H1 (cell line): ENCODE measurements around the gene FHOD1.

Experiments
- ASH2L ChIP-seq: fragments of 200-600, 300-600 bp; sonication (generic); IDR thresholded peaks from one replicate; pipeline ENCODE4 v1.7.1; 2017; ENCODE audit warnings: low read length
- GTF2F1 ChIP-seq: IDR thresholded peaks from 2 replicates; pipeline ENCODE4 v1.6.1; 2012; ENCODE audit warnings: low read depth, low read length, improper control_type of control experiment, borderline replicate concordance
- HDAC6 ChIP-seq: IDR thresholded peaks from one replicate; pipeline ENCODE4 v1.7.1; 2012; ENCODE audit warnings: low read depth, mild to moderate bottlenecking, inconsistent platforms, low read length, moderate library complexity
- JUN ChIP-seq: IDR thresholded peaks from 2 replicates; pipeline ENCODE4 v1.6.1; 2011; ENCODE audit warnings: low read depth, mild to moderate bottlenecking, improper control_type of control experiment, low read length
- POLR2A ChIP-seq, 2 experiments: IDR thresholded peaks; 1 replicate in 1 of 2; 2 replicates in 1 of 2; pipeline ENCODE4 v1.6.1; 2011; ENCODE audit warnings: low read depth in 2 of 2, low read length in 2 of 2, mild to moderate bottlenecking in 2 of 2; ENCODE audit errors: control extremely low read depth in 1 of 2
- RXRA ChIP-seq: IDR thresholded peaks from 2 replicates; pipeline ENCODE4 v1.6.1; 2011; ENCODE audit warnings: low read depth, mild to moderate bottlenecking, low read length, moderate library complexity; ENCODE audit not compliant: insufficient read depth
- SUZ12 ChIP-seq: fragments of 200-600 bp; sonication (generic); IDR thresholded peaks from 2 replicates; pipeline ENCODE4 v1.6.1; 2012; ENCODE audit warnings: mild to moderate bottlenecking, inconsistent platforms, low read length, moderate library complexity, mixed read lengths
- TF ChIP-seq, protein P1 (sequence below), 3 experiments: IDR thresholded peaks; 1 replicate in 2 of 3; 2 replicates in 1 of 3; pipeline versions ENCODE4 v1.5.1 to v1.6.1; 2011; ENCODE audit warnings: low read length in 3 of 3, mild to moderate bottlenecking in 3 of 3, inconsistent platforms in 2 of 3, low read depth in 1 of 3, moderate library complexity in 1 of 3; ENCODE audit not compliant: insufficient read depth in 1 of 3; ENCODE audit errors: control extremely low read depth in 1 of 3
- TF ChIP-seq, protein P2 (sequence below): IDR thresholded peaks from 2 replicates; pipeline ENCODE4 v1.6.1; 2011; ENCODE audit warnings: low read length, improper control_type of control experiment

DNA sequence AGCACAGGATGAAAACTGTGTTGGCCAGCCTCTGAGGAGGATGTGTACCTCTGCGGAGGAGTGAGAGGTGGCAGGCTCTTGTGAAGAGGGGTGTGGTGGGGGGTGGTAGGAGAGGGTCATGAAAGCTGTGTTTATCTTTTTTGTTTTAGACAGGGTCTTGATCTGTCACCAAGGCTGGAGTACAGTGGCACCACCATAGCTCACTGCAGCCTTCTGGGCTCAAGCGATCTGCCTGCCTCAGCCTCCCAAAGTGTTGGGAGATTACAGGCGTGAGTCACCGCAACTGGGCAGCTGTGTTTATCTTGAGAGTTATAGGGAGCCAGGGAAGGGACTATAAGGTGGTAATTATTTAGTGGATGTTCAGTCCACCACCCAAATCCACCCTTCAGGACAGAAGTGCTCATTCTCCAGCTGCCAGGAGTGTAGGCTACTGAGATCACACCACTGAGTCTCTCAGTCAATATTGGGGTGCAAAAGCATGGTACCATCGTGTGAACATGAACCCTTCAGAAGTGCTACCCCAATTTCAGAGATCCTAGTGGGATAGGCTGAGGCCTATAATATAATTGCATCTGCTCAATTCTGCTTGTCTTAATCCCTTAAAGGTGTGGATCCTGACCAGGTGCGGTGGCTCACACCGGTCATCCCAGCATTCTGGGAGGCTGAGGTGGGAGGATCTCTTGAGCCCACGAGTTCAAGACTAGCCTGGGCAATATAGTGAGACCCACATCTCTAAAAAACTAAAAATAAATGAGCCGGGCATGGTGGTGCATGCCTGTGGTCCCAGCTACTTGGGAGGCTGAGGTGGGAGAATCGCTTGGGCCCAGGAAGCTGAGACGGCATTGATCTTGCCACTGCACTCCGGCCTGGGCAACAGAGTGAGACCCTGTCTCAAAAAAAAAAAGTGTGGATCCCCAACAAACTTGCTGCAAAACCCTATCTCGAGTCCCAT, 56.6 kb downstream of the FHOD1 start:
- no peak for TF ChIP-seq SUZ12
- TF ChIP-seq, protein P1, sequence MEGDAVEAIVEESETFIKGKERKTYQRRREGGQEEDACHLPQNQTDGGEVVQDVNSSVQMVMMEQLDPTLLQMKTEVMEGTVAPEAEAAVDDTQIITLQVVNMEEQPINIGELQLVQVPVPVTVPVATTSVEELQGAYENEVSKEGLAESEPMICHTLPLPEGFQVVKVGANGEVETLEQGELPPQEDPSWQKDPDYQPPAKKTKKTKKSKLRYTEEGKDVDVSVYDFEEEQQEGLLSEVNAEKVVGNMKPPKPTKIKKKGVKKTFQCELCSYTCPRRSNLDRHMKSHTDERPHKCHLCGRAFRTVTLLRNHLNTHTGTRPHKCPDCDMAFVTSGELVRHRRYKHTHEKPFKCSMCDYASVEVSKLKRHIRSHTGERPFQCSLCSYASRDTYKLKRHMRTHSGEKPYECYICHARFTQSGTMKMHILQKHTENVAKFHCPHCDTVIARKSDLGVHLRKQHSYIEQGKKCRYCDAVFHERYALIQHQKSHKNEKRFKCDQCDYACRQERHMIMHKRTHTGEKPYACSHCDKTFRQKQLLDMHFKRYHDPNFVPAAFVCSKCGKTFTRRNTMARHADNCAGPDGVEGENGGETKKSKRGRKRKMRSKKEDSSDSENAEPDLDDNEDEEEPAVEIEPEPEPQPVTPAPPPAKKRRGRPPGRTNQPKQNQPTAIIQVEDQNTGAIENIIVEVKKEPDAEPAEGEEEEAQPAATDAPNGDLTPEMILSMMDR (IDR thresholded peaks at IDR 0.05; ENCODE audit: control extremely low read depth in 1 of 3, insufficient read depth in 1 of 3, low read depth in 1 of 3, low read length in 3 of 3), result no peak
- TF ChIP-seq, protein P2, sequence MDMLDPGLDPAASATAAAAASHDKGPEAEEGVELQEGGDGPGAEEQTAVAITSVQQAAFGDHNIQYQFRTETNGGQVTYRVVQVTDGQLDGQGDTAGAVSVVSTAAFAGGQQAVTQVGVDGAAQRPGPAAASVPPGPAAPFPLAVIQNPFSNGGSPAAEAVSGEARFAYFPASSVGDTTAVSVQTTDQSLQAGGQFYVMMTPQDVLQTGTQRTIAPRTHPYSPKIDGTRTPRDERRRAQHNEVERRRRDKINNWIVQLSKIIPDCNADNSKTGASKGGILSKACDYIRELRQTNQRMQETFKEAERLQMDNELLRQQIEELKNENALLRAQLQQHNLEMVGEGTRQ, result no peak
- no peak for TF ChIP-seq JUN
- TF ChIP-seq RXRA, result no peak
- no peak for TF ChIP-seq POLR2A (IDR thresholded peaks at IDR 0.05; ENCODE audit: control extremely low read depth in 1 of 2, low read depth in 2 of 2, low read length in 2 of 2)
- TF ChIP-seq GTF2F1, result no peak
- TF ChIP-seq ASH2L, result no peak
- no peak for TF ChIP-seq HDAC6
